BE2C (cell line): ENCODE results near the gene SPA17.

ENCODE experiments used
- DNase-seq: peaks from one replicate; pipeline ENCODE4 v3.0.0-alpha.2; 2020
- H3K27me3 ChIP-seq: fragments of 250-450 bp; sonication (Bioruptor Pico); 2 replicates; pipeline ENCODE4 v1.5.1; 2020; ENCODE audit warnings: mild to moderate bottlenecking
- H3K36me3 ChIP-seq: fragments of 250-450 bp; sonication (Bioruptor Pico); 2 replicates; pipeline ENCODE4 v1.5.1; 2020; ENCODE audit warnings: mild to moderate bottlenecking
- H3K4me1 ChIP-seq: fragments of 250-450 bp; sonication (Bioruptor Pico); 2 replicates; pipeline ENCODE4 v1.5.1; 2020
- H3K4me3 ChIP-seq: 2 replicates; pipeline ENCODE4 v1.5.1; 2011; ENCODE audit warnings: low read depth, low read length
- H3K9me3 ChIP-seq: fragments of 250-450 bp; sonication (Bioruptor Pico); 2 replicates; pipeline ENCODE4 v1.5.1; 2020
- CTCF ChIP-seq: IDR thresholded peaks from 2 replicates; pipeline ENCODE4 v1.5.1; 2012; ENCODE audit warnings: mild to moderate bottlenecking, low read depth, low read length

The SPA17 gene

DNA sequence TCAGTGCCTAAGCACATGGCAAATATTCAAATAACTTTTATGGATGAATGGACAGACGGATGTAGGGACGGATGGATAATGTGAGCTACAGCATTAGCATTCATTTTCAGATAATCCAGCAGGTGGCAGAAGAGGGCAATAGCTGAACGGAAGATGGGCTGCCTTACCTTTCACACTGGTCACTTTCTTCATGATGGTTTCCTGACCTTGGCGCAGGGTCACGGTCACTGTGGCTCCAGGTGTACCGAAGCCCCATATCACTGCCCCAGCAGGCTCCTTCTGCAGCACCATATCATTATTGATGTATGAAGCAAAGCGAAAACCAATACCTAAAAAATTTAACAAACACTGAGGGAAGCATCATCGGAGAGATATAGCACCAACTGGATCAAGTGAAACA, 4.5 kb upstream of the SPA17 start:
- DNase-seq, result peak; percentile 59
- peaks cover 5% of the 10 kb centered on the region for H3K27me3 ChIP-seq

DNA sequence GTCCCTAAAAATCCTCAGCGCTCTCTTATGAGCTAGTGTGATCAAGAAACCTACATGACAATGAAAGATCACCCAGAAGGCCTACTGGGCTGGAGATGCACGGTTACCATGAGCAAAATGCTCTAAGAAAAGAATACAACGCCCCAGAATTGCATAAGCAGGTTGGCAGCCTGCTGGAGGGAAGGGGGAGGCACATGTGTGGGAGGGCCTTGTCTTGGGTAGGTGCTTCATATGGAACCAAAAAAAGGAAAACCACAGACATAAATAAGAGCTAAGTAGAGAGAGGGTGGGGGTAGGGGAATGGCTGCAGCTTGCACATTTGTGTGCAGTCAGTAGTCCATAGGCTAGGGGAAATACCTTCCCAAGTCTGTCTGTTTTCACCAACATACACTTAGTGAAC, 3.0 kb upstream of the SPA17 start:
- DNase-seq, result no peak
- no peak for TF ChIP-seq CTCF
- Histone ChIP-seq H3K9me3 (no peaks in the 10 kb centered on the region), H3K4me1 (no peaks in the 10 kb centered on the region), H3K27me3 (peaks cover 5% of the 10 kb centered on the region), H3K36me3 (no peaks in the 10 kb centered on the region), H3K4me3 (no peak overlapping the region)

More for the DNA sequence above, 4.5 kb upstream of the SPA17 start:
- Histone ChIP-seq H3K4me1 (no peaks in the 10 kb centered on the region), H3K9me3 (no peaks in the 10 kb centered on the region), H3K4me3 (no peak overlapping the region), H3K36me3 (no peaks in the 10 kb centered on the region)
- peak; percentile 63 for TF ChIP-seq CTCF

DNA sequence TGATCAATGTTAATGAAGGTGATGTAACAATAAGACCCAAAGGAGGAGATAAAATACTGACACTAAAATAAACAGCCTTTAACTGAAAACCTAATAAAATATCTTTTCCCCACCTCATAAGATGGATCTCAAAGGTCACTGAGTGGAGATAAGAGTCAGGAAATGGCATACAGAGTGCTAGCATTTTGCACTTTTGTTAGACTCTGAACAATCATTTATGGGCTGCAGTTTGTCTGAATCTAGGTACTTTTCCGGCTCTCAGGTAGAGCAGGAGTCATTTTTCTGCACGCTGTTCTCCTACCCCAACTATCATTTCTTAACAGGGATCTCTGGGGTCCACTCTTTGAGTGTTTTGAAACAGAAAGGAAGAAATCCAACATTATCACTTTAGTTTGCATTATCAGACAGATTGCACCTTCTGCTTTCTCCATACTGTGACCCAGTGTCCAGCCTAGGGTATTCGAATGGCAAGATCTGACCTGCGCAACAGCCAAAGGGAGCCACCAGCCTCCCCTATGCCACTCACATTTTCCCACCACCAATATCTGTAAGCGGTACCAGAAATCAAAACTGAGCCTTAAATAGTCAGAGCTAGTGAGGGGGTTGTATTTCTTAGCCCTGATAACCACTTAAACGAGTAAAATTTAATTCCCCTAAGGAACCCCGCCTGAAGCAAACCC, 1.0 kb upstream of the SPA17 start:
- TF ChIP-seq CTCF, result no peak
- DNase-seq, result no peak
- Histone ChIP-seq H3K4me1 (no peaks in the 10 kb centered on the region), H3K36me3 (no peaks in the 10 kb centered on the region), H3K4me3 (peak overlapping the region; percentile 75), H3K27me3 (no peaks in the 10 kb centered on the region; the same call in 1 of the 2 replicates), H3K9me3 (no peaks in the 10 kb centered on the region)

DNA sequence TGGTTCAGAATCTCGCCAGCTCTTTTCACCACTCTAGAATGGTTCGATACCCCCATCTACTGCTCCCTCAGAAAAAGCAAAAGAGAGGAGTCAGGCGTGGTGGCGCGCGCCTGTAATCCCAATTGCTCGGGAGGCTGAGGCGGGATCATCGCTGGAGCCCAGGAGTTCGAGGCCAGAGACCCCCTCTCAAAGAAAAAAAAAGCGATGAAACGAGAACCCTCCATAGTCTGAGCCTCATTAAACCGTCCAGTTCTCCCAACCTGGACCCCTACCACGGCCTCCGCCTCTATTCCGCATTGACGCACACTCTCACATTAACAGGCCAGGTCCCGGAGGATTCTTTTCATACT, 439 bp downstream of the SPA17 start:
- no peak for TF ChIP-seq CTCF
- Histone ChIP-seq H3K9me3 (no peaks in the 10 kb centered on the region), H3K36me3 (no peaks in the 10 kb centered on the region), H3K4me3 (peak overlapping the region; percentile 75), H3K4me1 (no peaks in the 10 kb centered on the region), H3K27me3 (no peaks in the 10 kb centered on the region)
- no peak for DNase-seq

GRCh38 chr11:124674571-124674970, 867 bp downstream of the SPA17 start:
- DNase-seq, result no peak
- Histone ChIP-seq H3K36me3 (no peaks in the 10 kb centered on the region), H3K4me1 (no peaks in the 10 kb centered on the region), H3K9me3 (no peaks in the 10 kb centered on the region), H3K27me3 (peaks cover 2% of the 10 kb centered on the region; the same call in 1 of the 2 replicates), H3K4me3 (peak overlapping the region; percentile 75)
- TF ChIP-seq CTCF, result no peak

DNA sequence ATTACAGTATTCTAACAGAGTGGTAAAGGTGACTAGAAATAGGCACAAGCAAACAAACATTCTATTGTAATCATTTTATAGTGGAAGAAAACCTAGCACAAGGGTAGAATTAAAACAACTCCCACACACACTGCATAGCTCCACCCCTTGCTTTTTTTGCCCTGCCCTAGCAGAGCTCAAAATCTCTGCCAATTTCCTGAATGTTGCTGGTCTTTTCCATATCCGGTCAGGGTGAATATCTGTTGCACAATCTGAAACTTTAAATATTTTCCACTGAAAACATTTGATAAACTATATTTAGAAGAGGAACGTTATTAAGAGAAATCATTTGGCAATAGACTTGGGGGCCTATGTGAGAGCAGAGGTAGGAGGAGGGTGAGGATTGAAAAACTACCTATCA, 2.7 kb downstream of the SPA17 start:
- no peak for DNase-seq
- peaks cover 4% of the 10 kb centered on the region; the same call in 1 of the 2 replicates for H3K27me3 ChIP-seq
- H3K4me3 ChIP-seq, result no peak overlapping the region
- no peaks in the 10 kb centered on the region for H3K4me1 ChIP-seq
- TF ChIP-seq CTCF, result no peak
- no peaks in the 10 kb centered on the region for H3K9me3 ChIP-seq
- H3K36me3 ChIP-seq, result no peaks in the 10 kb centered on the region
